RWPE1 (cell line): ENCODE data around the gene NCOA1.

Experiments used
- CTCF ChIA-PET: fragments of 350-600 bp; sonication (Branson Sonifier 250); formaldehyde crosslinking; extraction: SDS; loops from one replicate; lab custom pipeline; 2021; lab: Yijun Ruan, JAX
- POLR2A ChIA-PET: fragments of 400-600 bp; formaldehyde crosslinking; extraction: SDS; loops from one replicate; lab custom pipeline; 2020; ENCODE audit warnings: antibody characterized with exemption; ENCODE audit not compliant: low non-redundant PET; lab: Yijun Ruan, JAX
- DNase-seq: peaks from one replicate; pipeline ENCODE4 v3.0.0; 2012; ENCODE audit warnings: low spot score
- H3K27ac ChIP-seq: fragments of 450-650 bp; 2 replicates; pipeline ENCODE4 v1.5.1; 2017
- TF ChIP-seq, protein P1 (sequence below): fragments of 450-650 bp; conservative IDR thresholded peaks from 2 replicates; pipeline ENCODE4 v1.5.1; 2017; ENCODE audit warnings: low read depth, mild to moderate bottlenecking

Gene NCOA1

DNA sequence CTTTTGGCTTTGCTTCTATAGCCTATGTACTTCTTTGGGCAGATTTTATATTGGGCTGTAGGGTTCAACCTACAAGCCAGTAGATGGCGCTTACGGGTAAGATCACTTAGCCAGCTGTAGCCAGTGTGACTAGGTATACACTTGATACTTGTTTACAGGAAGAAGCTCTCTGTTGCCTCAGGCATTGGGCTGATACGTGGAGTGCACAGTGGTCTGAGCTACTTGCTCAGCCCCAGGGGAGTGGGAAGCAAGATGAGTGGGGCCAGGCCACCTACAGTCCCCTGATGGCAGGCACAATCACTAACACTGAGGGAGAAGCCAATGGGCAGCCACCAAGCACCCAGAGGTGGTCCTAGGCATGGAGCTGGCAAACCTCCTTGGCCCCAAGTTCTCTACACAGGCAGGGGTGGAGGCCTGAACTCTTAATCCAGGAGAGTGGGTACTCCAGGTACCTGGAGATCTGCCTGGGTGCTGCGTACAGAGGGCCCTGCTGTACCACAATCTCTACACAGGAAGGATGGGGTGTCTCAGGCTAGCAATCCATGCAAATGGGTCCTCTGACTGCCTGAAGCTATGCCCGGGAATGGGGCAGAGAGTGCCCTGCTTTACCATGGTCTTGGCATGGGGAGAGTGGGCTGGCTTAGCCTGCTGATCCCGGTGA is 122.2 kb downstream of the NCOA1 start:
- TF ChIP-seq, protein P1, sequence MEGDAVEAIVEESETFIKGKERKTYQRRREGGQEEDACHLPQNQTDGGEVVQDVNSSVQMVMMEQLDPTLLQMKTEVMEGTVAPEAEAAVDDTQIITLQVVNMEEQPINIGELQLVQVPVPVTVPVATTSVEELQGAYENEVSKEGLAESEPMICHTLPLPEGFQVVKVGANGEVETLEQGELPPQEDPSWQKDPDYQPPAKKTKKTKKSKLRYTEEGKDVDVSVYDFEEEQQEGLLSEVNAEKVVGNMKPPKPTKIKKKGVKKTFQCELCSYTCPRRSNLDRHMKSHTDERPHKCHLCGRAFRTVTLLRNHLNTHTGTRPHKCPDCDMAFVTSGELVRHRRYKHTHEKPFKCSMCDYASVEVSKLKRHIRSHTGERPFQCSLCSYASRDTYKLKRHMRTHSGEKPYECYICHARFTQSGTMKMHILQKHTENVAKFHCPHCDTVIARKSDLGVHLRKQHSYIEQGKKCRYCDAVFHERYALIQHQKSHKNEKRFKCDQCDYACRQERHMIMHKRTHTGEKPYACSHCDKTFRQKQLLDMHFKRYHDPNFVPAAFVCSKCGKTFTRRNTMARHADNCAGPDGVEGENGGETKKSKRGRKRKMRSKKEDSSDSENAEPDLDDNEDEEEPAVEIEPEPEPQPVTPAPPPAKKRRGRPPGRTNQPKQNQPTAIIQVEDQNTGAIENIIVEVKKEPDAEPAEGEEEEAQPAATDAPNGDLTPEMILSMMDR: no peak
- no peak overlapping the region for H3K27ac ChIP-seq
- ChIA-PET CTCF (no interaction called here), POLR2A (no interaction called here)
- DNase-seq: no peak

- CTCF ChIA-PET: no interaction called here
- POLR2A ChIA-PET: no interaction called here
- DNase-seq: no peak
- TF ChIP-seq, protein P1: no peak
- no peak overlapping the region for H3K27ac ChIP-seq
Observed at GRCh38 chr2:24616616-24617015, 125.6 kb downstream of the NCOA1 start.

DNA sequence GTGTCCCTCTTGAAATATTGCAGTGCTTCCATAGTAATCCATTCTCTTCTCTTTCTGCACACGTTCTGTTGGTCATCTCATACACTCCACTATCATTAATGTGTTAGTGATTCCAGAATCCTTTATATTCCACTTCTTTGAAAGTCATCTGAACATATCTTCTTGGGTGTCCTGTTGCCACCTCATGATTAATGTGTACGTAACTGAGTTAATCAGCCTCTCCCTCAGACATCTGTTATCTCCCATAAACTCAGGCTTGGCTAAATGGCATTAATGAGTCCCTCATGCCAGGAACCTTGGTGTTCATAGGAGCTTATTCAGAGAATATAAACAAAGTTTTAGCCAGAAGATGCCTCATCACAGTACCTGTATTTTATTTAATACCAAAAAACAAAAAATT is 126.4 kb downstream of the NCOA1 start:
- ChIA-PET POLR2A (no interaction called here), CTCF (no interaction called here)
- DNase-seq: no peak
- TF ChIP-seq, protein P1: no peak
- H3K27ac ChIP-seq: no peak overlapping the region

DNA sequence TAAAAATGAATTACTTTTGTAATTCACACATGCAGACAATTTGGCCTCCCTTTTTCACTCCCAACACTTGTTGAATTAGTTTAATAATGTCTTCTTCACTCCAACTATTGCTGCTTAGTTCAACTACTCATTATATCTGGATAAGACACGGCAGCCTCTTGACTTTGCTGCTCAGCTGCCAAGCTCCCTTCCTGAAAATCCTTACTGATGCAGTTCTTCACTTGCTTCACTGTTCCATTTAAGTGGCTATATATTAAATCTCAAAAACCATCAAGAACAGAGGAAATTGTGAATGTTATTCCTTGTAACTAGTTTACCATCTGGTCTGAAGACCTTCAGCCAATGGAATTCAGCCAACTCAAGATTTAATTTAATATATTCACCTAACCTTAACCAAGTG is 127.1 kb downstream of the NCOA1 start:
- H3K27ac ChIP-seq: no peak overlapping the region
- TF ChIP-seq, protein P1: no peak
- ChIA-PET POLR2A (no interaction called here), CTCF (no interaction called here)
- DNase-seq: no peak

- ChIA-PET CTCF (no interaction called here), POLR2A (no interaction called here)
- no peak for DNase-seq
- H3K27ac ChIP-seq: no peak overlapping the region
- TF ChIP-seq, protein P1: no peak
Observed at GRCh38 chr2:24618680-24619079, 127.6 kb downstream of the NCOA1 start.

DNA sequence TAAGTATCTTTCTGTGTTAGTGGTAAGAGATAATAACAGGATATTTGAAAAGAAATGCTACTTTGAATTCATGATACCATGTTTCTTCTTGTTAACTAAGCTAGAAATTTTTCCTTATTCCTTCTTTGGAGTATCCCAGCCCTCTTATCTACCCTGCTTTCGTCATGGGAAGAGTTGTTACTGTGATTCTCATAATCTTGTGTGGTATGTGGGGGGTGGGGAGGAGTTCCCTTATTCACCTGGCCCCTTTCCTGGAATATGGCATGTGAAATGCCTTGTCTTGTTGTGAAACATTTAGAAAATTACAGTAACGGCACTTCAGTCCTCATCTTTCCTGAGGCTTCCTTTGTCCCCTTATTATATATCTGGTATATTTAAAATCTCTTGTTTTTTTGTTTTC is 129.9 kb downstream of the NCOA1 start:
- POLR2A ChIA-PET: no interaction called here
- no peak for DNase-seq
- TF ChIP-seq, protein P1: no peak
- no peak overlapping the region for H3K27ac ChIP-seq
- CTCF ChIA-PET: no interaction called here
